SK-N-SH (cell line): Measurements from ENCODE around the gene ADGRG7. TPM values are rescaled to one million over a fixed set of nuclear protein-coding genes. Genes with fewer than 3 reads are reported as not detected.

Source experiments
- CTCF ChIA-PET: fragments of 300-600, 350-600 bp; formaldehyde crosslinking; extraction: SDS; loops from one replicate; lab custom pipeline; 2021; lab: Yijun Ruan, JAX
- POLR2A ChIA-PET: fragments of 350-600 bp; sonication (Branson Sonifier 250); formaldehyde crosslinking; extraction: SDS; loops from one replicate; lab custom pipeline; 2020; ENCODE audit warnings: antibody characterized with exemption, inconsistent platforms; lab: Yijun Ruan, JAX
- DNase-seq: peaks from one replicate; pipeline ENCODE4 v3.0.0; 2012
- H2AFZ ChIP-seq: fragments of 200-600 bp; sonication (generic); 2 replicates; pipeline ENCODE4 v1.8.1; 2016; ENCODE audit warnings: antibody characterized with exemption, mild to moderate bottlenecking, low read depth
- H3F3A ChIP-seq: fragments of 200-600 bp; sonication (generic); replicated peaks from 2 replicates; pipeline ENCODE3; 2016; ENCODE audit warnings: antibody characterized with exemption, mild to moderate bottlenecking; ENCODE audit not compliant: insufficient read depth
- H3K27ac ChIP-seq, 2 experiments: fragments of 200-500 bp in 1 of 2; fragments of 200-600 bp in 1 of 2; sonication (Bioruptor generic) in 1 of 2; sonication (generic), shearing (Covaris generic) in 1 of 2; 2 replicates each; pipeline versions ENCODE4 v1.5.1 to v1.6.1; 2014 to 2016; ENCODE audit warnings: low read depth in 2 of 2, inconsistent platforms in 1 of 2, low read length in 1 of 2, mild to moderate bottlenecking in 1 of 2, mixed read lengths in 1 of 2
- H3K27me3 ChIP-seq: fragments of 200-600 bp; sonication (generic), shearing (Covaris generic); 2 replicates; pipeline ENCODE4 v1.6.1; 2016; ENCODE audit warnings: mixed run types; ENCODE audit not compliant: insufficient read depth
- H3K36me3 ChIP-seq, 2 experiments: fragments of 200-500 bp in 1 of 2; fragments of 200-600 bp in 1 of 2; sonication (Bioruptor generic) in 1 of 2; sonication (generic) in 1 of 2; replicated peaks in 1 of 2; 2 replicates each; pipeline versions ENCODE3 to v1.5.1; 2014 to 2016; ENCODE audit warnings: low read length in 1 of 2, mild to moderate bottlenecking in 1 of 2; ENCODE audit not compliant: insufficient read depth in 2 of 2, control insufficient read depth in 1 of 2
- H3K4me1 ChIP-seq, 2 experiments: fragments of 200-500 bp in 1 of 2; fragments of 200-600 bp in 1 of 2; sonication (Bioruptor generic) in 1 of 2; sonication (generic), shearing (Covaris generic) in 1 of 2; 2 replicates each; pipeline versions ENCODE4 v1.5.1 to v1.6.1; 2014 to 2016; ENCODE audit warnings: low read depth in 1 of 2, low read length in 1 of 2, mixed run types in 1 of 2; ENCODE audit not compliant: insufficient read depth in 2 of 2, control insufficient read depth in 1 of 2
- H3K4me2 ChIP-seq: fragments of 200-600 bp; sonication (generic), shearing (Covaris generic); 2 replicates; pipeline ENCODE4 v1.6.1; 2017; ENCODE audit warnings: mixed run types
- H3K4me3 ChIP-seq, 2 experiments: fragments of 200-500 bp in 1 of 2; fragments of 200-600 bp in 1 of 2; sonication (Bioruptor generic) in 1 of 2; sonication (generic), shearing (Covaris generic) in 1 of 2; 2 replicates each; pipeline versions ENCODE4 v1.5.1 to v1.8.1; 2014 to 2016; ENCODE audit warnings: low read depth in 2 of 2, inconsistent platforms in 1 of 2, low read length in 1 of 2, mild to moderate bottlenecking in 1 of 2, mixed read lengths in 1 of 2, moderate library complexity in 1 of 2
- H3K79me2 ChIP-seq: fragments of 200-600 bp; sonication (generic); 2 replicates; pipeline ENCODE4 v1.8.1; 2017; ENCODE audit warnings: mild to moderate bottlenecking; ENCODE audit not compliant: insufficient read depth
- H3K9ac ChIP-seq: fragments of 200-600 bp; sonication (generic); 2 replicates; pipeline ENCODE4 v1.6.1; 2017; ENCODE audit warnings: mixed run types
- H3K9me2 ChIP-seq: fragments of 200-600 bp; sonication (generic); 2 replicates; pipeline ENCODE4 v1.6.1; 2017; ENCODE audit warnings: mixed run types
- H3K9me3 ChIP-seq: fragments of 200-600 bp; sonication (generic); 2 replicates; pipeline ENCODE4 v1.6.1; 2017; ENCODE audit warnings: mixed run types, mild to moderate bottlenecking, moderate library complexity
- H4K20me1 ChIP-seq: fragments of 200-600 bp; sonication (generic); 2 replicates; pipeline ENCODE4 v1.6.1; 2017; ENCODE audit warnings: mild to moderate bottlenecking, mixed run types; ENCODE audit not compliant: insufficient read depth
- CTCF ChIP-seq: fragments of 200-600 bp; sonication (generic); IDR thresholded peaks from 2 replicates; pipeline ENCODE4 v1.6.1; 2017; ENCODE audit warnings: antibody characterized with exemption, mild to moderate bottlenecking, moderate library complexity
- ELF1 ChIP-seq: IDR thresholded peaks from 2 replicates; pipeline ENCODE4 v1.4.0; 2012
- EZH2phosphoT487 ChIP-seq: fragments of 200-600 bp; sonication (generic); IDR thresholded peaks from 2 replicates; pipeline ENCODE4 v1.6.1; 2017; ENCODE audit warnings: low read depth, mixed run types, mild to moderate bottlenecking, antibody characterized with exemption, moderate library complexity, borderline replicate concordance
- FOSL2 ChIP-seq: IDR thresholded peaks from 2 replicates; pipeline ENCODE4 v1.4.0; 2012; ENCODE audit warnings: low read depth, mild to moderate bottlenecking, moderate library complexity, borderline replicate concordance
- GATA2 ChIP-seq: sonication (generic); formaldehyde crosslinking; IDR thresholded peaks from 2 replicates; pipeline ENCODE4 v1.5.0; 2020; ENCODE audit warnings: mild to moderate bottlenecking, missing genetic modification reagents
- NRF1 ChIP-seq: IDR thresholded peaks from 2 replicates; pipeline ENCODE4 v1.6.1; 2012; ENCODE audit warnings: low read depth, mild to moderate bottlenecking, low read length
- RAD21 ChIP-seq: IDR thresholded peaks from 2 replicates; pipeline ENCODE4 v1.6.1; 2012; ENCODE audit warnings: mild to moderate bottlenecking, low read length
- RCOR1 ChIP-seq: fragments of 150-350 bp; IDR thresholded peaks from 2 replicates; pipeline ENCODE4 v1.6.1; 2017; ENCODE audit warnings: antibody characterized with exemption, low read length
- REST ChIP-seq: IDR thresholded peaks from 2 replicates; pipeline ENCODE4 v1.6.1; 2012; ENCODE audit warnings: mild to moderate bottlenecking, low read depth, low read length, moderate library complexity
- SIN3A ChIP-seq: IDR thresholded peaks from 2 replicates; pipeline ENCODE4 v1.6.1; 2012; ENCODE audit warnings: low read depth, mild to moderate bottlenecking, low read length, moderate library complexity, borderline replicate concordance
- SMC3 ChIP-seq: IDR thresholded peaks from 2 replicates; pipeline ENCODE4 v1.6.1; 2012; ENCODE audit warnings: low read depth, low read length, improper control_type of control experiment
- TEAD4 ChIP-seq: IDR thresholded peaks from 2 replicates; pipeline ENCODE4 v1.4.0; 2012; ENCODE audit warnings: mild to moderate bottlenecking, borderline replicate concordance; ENCODE audit not compliant: insufficient read depth
- USF2 ChIP-seq: fragments of 150-350 bp; IDR thresholded peaks from 2 replicates; pipeline ENCODE4 v1.6.1; 2017; ENCODE audit warnings: antibody characterized with exemption, low read length, low read depth, borderline replicate concordance
- WGBS: methylation state at CpG from one replicate; pipeline ENCODE4 v1.1.6; 2017; ENCODE audit warnings: low lambda C conversion rate; 5-methylcytosine and 5-hydroxymethylcytosine counted together
- polyA plus RNA-seq, 3 experiments: library from polyadenylated mRNA; depleted of rRNA; stranded (reverse); fragments of >200 nt; gene quantifications; 2 replicates each; pipeline ENCODE4 v1.2.3, GENCODE V29; 2012

The ADGRG7 gene
- polyA plus RNA-seq, 1 of the 3 experiments (the other 2 are of a cell fraction), result not detected

GRCh38 chr3:100613721-100614390 is 4.5 kb downstream of the ADGRG7 start:
- peaks cover 0 to 9% of the 10 kb centered on the region in 2 experiments; a peak in 1 of 4 replicates for H3K4me1 ChIP-seq
- no peak overlapping the region for H3K27ac ChIP-seq
- 43% methylated on average over 4 of the region's 4 CpGs for WGBS
- H3K9me2 ChIP-seq, result no peaks in the 10 kb centered on the region
- H3K9ac ChIP-seq, result no peak overlapping the region
- no peak for DNase-seq
- H3K9me3 ChIP-seq, result no peaks in the 10 kb centered on the region
- H4K20me1 ChIP-seq, result no peaks in the 10 kb centered on the region
- no peak overlapping the region for H2AFZ ChIP-seq
- H3K4me2 ChIP-seq, result no peak overlapping the region
- H3K36me3 ChIP-seq, result no peaks in the 10 kb centered on the region
- H3K4me3 ChIP-seq, result no peak overlapping the region
- TF ChIP-seq RCOR1 (no peak), EZH2phosphoT487 (no peak), NRF1 (no peak), SMC3 (no peak), TEAD4 (no peak)
- no peaks in the 10 kb centered on the region for H3F3A ChIP-seq
- CTCF ChIA-PET, result no interaction called here
- H3K79me2 ChIP-seq, result no peaks in the 10 kb centered on the region
- POLR2A ChIA-PET, result no interaction called here
- H3K27me3 ChIP-seq, result 0 out of 2 replicates have a peak, but pooled peaks cover 11% of the 10 kb centered on the region

- 0 out of 2 replicates have a peak, but pooled peaks cover under 1% of the 10 kb centered on the region for H3K27me3 ChIP-seq
- peaks cover 0 to 9% of the 10 kb centered on the region in 2 experiments; a peak in 1 of 4 replicates for H3K4me1 ChIP-seq
- H2AFZ ChIP-seq, result no peak overlapping the region
- no peaks in the 10 kb centered on the region for H3K9me2 ChIP-seq
- ChIA-PET CTCF (no interaction called here), POLR2A (no interaction called here)
- TF ChIP-seq USF2 (no peak), CTCF (no peak), NRF1 (no peak), FOSL2 (no peak), SIN3A (no peak), EZH2phosphoT487 (no peak), ELF1 (no peak), GATA2 (CRISPR knock-in tag) (no peak), REST (no peak), RAD21 (no peak)
- H3K9me3 ChIP-seq, result no peaks in the 10 kb centered on the region
- no peak for DNase-seq
- no peak overlapping the region for H3K4me3 ChIP-seq
- no peaks in the 10 kb centered on the region for H3K36me3 ChIP-seq
- H3K79me2 ChIP-seq, result no peaks in the 10 kb centered on the region
- H3K27ac ChIP-seq, result no peak overlapping the region
- no peak overlapping the region for H3K9ac ChIP-seq
- H4K20me1 ChIP-seq, result no peaks in the 10 kb centered on the region
- H3K4me2 ChIP-seq, result no peak overlapping the region
- no peaks in the 10 kb centered on the region for H3F3A ChIP-seq
These were observed 5.5 kb downstream of the ADGRG7 start for GRCh38 chr3:100614941-100615340.
